ENCODE measurements around the gene CLASP1.
"Not testable (repeated sequence)": the region's sequence is repeated elsewhere in the genome, so short reads cannot be mapped to it uniquely, and the experiment has no call there.

CLASP1 gene

GRCh38 chr2:121409388-121409787, 239.9 kb downstream of the CLASP1 start:
- DNase-seq, result no peak

- no peak for DNase-seq
These were observed 240.6 kb downstream of the CLASP1 start for GRCh38 chr2:121408641-121409040.

GRCh38 chr2:121405233-121405632, 244.0 kb downstream of the CLASP1 start:
- no peak for DNase-seq

GRCh38 chr2:121400201-121400600, 249.1 kb downstream of the CLASP1 start:
- DNase-seq, result no peak

GRCh38 chr2:121398853-121399252, 250.4 kb downstream of the CLASP1 start:
- no peak for DNase-seq

- no peak for DNase-seq
These were observed 259.1 kb downstream of the CLASP1 start for GRCh38 chr2:121390082-121390692.

- no peak for DNase-seq
These were observed 260.9 kb downstream of the CLASP1 start for GRCh38 chr2:121388371-121388770.

GRCh38 chr2:121387591-121388325, 261.5 kb downstream of the CLASP1 start:
- no peak for DNase-seq

- no peak for DNase-seq
These were observed 262.6 kb downstream of the CLASP1 start for GRCh38 chr2:121386707-121387106.

- DNase-seq, result no peak
These were observed 263.2 kb downstream of the CLASP1 start for GRCh38 chr2:121386102-121386501.

GRCh38 chr2:121382744-121383143, 266.5 kb downstream of the CLASP1 start:
- DNase-seq, result no peak

GRCh38 chr2:121377646-121378045, 271.6 kb downstream of the CLASP1 start:
- no peak for DNase-seq

- no peak for DNase-seq
These were observed 272.6 kb downstream of the CLASP1 start for GRCh38 chr2:121376535-121377250.

GRCh38 chr2:121375621-121376159, 273.6 kb downstream of the CLASP1 start:
- DNase-seq, result no peak

- not testable (repeated sequence) for DNase-seq
These were observed 274.7 kb downstream of the CLASP1 start for GRCh38 chr2:121374412-121375075.

- no peak for DNase-seq
These were observed 276.4 kb downstream of the CLASP1 start for GRCh38 chr2:121372721-121373353.

GRCh38 chr2:121372082-121372481, 277.2 kb downstream of the CLASP1 start:
- DNase-seq, result no peak

GRCh38 chr2:121368836-121369235, 280.4 kb downstream of the CLASP1 start:
- DNase-seq, result no peak

- DNase-seq, result no peak
These were observed 281.1 kb downstream of the CLASP1 start for GRCh38 chr2:121368155-121368554.

- no peak for DNase-seq
These were observed 281.9 kb downstream of the CLASP1 start for GRCh38 chr2:121367246-121367900.

- DNase-seq, result no peak
These were observed 283.2 kb downstream of the CLASP1 start for GRCh38 chr2:121366040-121366439.

- no peak for DNase-seq
These were observed 284.2 kb downstream of the CLASP1 start for GRCh38 chr2:121365061-121365460.
